Breast epithelium (tissue), 3 donors: ENCODE measurements around the gene LDLRAD4.

ENCODE experiments used
- POLR2A ChIP-seq: fragments of 450-650 bp; IDR thresholded peaks from one replicate; pipeline ENCODE4 v1.6.1; 2016; ENCODE audit warnings: antibody characterized with exemption, mild to moderate bottlenecking, moderate library complexity
- POLR2AphosphoS5 ChIP-seq, 3 donors: sonication (generic); formaldehyde crosslinking; IDR thresholded peaks; one replicate each; pipeline ENCODE4 v1.6.1; 2017; ENCODE audit warnings: antibody characterized with exemption in 3 of 3
- TF ChIP-seq, protein P1 (sequence below), 3 donors: fragments of 450-650 bp; IDR thresholded peaks; one replicate each; pipeline ENCODE4 v1.5.1; 2016 to 2017; ENCODE audit warnings: antibody characterized with exemption in 3 of 3, mild to moderate bottlenecking in 3 of 3, moderate library complexity in 3 of 3

DNA sequence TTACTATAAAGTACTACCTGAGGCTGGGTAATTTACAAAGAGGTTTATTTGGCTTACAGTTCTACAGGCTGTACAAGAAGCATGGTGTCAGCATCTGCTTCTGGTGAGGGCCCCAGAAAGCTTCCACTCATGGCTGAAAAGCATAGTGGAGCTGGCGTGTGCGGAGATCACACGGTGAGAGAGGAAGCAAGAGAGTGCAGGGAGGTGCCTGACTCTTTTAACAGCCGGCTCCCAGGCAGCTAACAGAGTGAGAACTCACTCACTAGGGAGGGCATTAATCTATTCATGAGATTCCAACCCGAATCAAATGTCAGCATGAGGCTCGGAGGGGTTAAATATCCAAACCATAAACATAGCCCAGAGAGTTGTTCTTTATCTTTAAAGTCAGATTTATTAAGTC lies 117.3 kb downstream of the LDLRAD4 start:
- TF ChIP-seq POLR2A: no peak
- no peak for TF ChIP-seq POLR2AphosphoS5 (IDR thresholded peaks at IDR 0.05)
- TF ChIP-seq, protein P1, sequence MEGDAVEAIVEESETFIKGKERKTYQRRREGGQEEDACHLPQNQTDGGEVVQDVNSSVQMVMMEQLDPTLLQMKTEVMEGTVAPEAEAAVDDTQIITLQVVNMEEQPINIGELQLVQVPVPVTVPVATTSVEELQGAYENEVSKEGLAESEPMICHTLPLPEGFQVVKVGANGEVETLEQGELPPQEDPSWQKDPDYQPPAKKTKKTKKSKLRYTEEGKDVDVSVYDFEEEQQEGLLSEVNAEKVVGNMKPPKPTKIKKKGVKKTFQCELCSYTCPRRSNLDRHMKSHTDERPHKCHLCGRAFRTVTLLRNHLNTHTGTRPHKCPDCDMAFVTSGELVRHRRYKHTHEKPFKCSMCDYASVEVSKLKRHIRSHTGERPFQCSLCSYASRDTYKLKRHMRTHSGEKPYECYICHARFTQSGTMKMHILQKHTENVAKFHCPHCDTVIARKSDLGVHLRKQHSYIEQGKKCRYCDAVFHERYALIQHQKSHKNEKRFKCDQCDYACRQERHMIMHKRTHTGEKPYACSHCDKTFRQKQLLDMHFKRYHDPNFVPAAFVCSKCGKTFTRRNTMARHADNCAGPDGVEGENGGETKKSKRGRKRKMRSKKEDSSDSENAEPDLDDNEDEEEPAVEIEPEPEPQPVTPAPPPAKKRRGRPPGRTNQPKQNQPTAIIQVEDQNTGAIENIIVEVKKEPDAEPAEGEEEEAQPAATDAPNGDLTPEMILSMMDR (IDR thresholded peaks at IDR 0.05): no peak
